Right atrium auricular region (tissue), 2 donors: ENCODE data around the gene RFC1. TPM values are rescaled to one million over a fixed set of nuclear protein-coding genes. Genes with fewer than 3 reads are reported as not detected.
"Not testable (repeated sequence)": the region's sequence is repeated elsewhere in the genome, so short reads cannot be mapped to it uniquely, and the experiment has no call there.

Experiments
- DNase-seq: peaks from one replicate; pipeline ENCODE4 v3.0.0-alpha.2; 2019; ENCODE audit warnings: low spot score
- H3K27ac ChIP-seq, 2 donors: fragments of 200-600 bp; sonication (generic); 1 replicate in 1 of 2; 2 replicates in 1 of 2; pipeline ENCODE4 v1.5.1; 2016 to 2019
- H3K27me3 ChIP-seq, 2 donors: fragments of 200-600 bp; sonication (generic); one replicate each; pipeline versions ENCODE4 v1.5.1 to v1.6.0; 2017 to 2019
- H3K36me3 ChIP-seq: fragments of 200-600 bp; sonication (generic); one replicate; pipeline ENCODE4 v1.5.1; 2016
- H3K4me1 ChIP-seq, 2 donors: fragments of 200-600 bp; sonication (generic); one replicate each; pipeline versions ENCODE4 v1.5.1 to v1.6.0; 2017 to 2019
- H3K4me3 ChIP-seq, 2 donors: fragments of 200-600 bp; sonication (generic); 1 replicate in 1 of 2; 2 replicates in 1 of 2; pipeline ENCODE4 v1.5.1; 2017 to 2019; ENCODE audit warnings: mild to moderate bottlenecking in 1 of 2, moderate library complexity in 1 of 2
- H3K9me3 ChIP-seq, 2 donors: fragments of 200-600 bp; sonication (generic); one replicate each; pipeline ENCODE4 v1.5.1; 2019
- total RNA-seq, 2 donors: library from RNA; depleted of rRNA; stranded (reverse); fragments of >200 nt; gene quantifications; one replicate each; pipeline ENCODE4 v1.1.0, GENCODE V29; 2016
- TF ChIP-seq, protein P1 (sequence below), 2 donors: fragments of 200-600 bp; sonication (generic); IDR thresholded peaks; one replicate each; pipeline ENCODE4 v1.5.1; 2019; ENCODE audit warnings: antibody characterized with exemption in 2 of 2

RFC1 gene
- total RNA-seq, 2 donors from 2014 or later = 16.4 to 30.4 TPM

GRCh38 chr4:39362827-39363226 lies 3.3 kb downstream of the RFC1 start:
- H3K27ac ChIP-seq = no peak overlapping the region
- TF ChIP-seq, protein P1, sequence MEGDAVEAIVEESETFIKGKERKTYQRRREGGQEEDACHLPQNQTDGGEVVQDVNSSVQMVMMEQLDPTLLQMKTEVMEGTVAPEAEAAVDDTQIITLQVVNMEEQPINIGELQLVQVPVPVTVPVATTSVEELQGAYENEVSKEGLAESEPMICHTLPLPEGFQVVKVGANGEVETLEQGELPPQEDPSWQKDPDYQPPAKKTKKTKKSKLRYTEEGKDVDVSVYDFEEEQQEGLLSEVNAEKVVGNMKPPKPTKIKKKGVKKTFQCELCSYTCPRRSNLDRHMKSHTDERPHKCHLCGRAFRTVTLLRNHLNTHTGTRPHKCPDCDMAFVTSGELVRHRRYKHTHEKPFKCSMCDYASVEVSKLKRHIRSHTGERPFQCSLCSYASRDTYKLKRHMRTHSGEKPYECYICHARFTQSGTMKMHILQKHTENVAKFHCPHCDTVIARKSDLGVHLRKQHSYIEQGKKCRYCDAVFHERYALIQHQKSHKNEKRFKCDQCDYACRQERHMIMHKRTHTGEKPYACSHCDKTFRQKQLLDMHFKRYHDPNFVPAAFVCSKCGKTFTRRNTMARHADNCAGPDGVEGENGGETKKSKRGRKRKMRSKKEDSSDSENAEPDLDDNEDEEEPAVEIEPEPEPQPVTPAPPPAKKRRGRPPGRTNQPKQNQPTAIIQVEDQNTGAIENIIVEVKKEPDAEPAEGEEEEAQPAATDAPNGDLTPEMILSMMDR (IDR thresholded peaks at IDR 0.05) = no peak
- DNase-seq = no peak
- peaks cover 0 to 22% of the 10 kb centered on the region in 2 donors for H3K4me1 ChIP-seq
- H3K9me3 ChIP-seq = no peaks in the 10 kb centered on the region
- no peaks in the 10 kb centered on the region for H3K27me3 ChIP-seq
- no peak overlapping the region for H3K4me3 ChIP-seq
- H3K36me3 ChIP-seq = no peaks in the 10 kb centered on the region

GRCh38 chr4:39360611-39361010 lies 5.6 kb downstream of the RFC1 start:
- not testable (repeated sequence) for H3K36me3 ChIP-seq, DNase-seq, H3K27ac ChIP-seq, H3K9me3 ChIP-seq, H3K4me3 ChIP-seq, H3K27me3 ChIP-seq
- H3K4me1 ChIP-seq = peaks cover 0 to 16% of the 10 kb centered on the region in 2 donors

- no peak for DNase-seq
- Histone ChIP-seq H3K9me3 (no peaks in the 10 kb centered on the region), H3K36me3 (no peaks in the 10 kb centered on the region), H3K4me1 (peaks cover 0 to 20% of the 10 kb centered on the region in 2 donors), H3K27ac (no peak overlapping the region), H3K4me3 (no peak overlapping the region), H3K27me3 (no peaks in the 10 kb centered on the region)
- TF ChIP-seq, protein P1 (IDR thresholded peaks at IDR 0.05) = no peak
Measured at GRCh38 chr4:39357002-39357401, 9.2 kb downstream of the RFC1 start.

DNA sequence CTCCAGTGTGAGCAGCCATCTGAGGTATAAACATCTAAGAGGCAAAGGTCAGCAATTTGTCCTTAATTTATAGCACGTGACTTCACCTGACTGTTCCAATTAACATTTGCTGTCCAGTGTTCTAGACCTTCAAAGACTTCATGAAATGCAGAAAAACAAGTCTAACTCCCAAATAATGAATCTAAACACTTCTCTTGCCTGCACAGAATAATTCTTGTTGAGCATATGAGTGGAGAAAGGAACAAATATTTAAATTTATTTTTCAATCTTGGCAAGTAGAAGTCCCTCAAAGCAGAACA lies 12.0 kb downstream of the RFC1 start:
- H3K27ac ChIP-seq = peak overlapping the region; percentile 50 to 75
- no peaks in the 10 kb centered on the region for H3K27me3 ChIP-seq
- H3K36me3 ChIP-seq = peaks cover 17% of the 10 kb centered on the region
- TF ChIP-seq, protein P1 (IDR thresholded peaks at IDR 0.05) = no peak
- H3K4me1 ChIP-seq = peaks cover 0 to 20% of the 10 kb centered on the region in 2 donors
- peaks cover 0 to 10% of the 10 kb centered on the region in 2 donors for H3K9me3 ChIP-seq
- H3K4me3 ChIP-seq = peak overlapping the region in 1 of 2 donors; percentile 29
- no peak for DNase-seq

DNA sequence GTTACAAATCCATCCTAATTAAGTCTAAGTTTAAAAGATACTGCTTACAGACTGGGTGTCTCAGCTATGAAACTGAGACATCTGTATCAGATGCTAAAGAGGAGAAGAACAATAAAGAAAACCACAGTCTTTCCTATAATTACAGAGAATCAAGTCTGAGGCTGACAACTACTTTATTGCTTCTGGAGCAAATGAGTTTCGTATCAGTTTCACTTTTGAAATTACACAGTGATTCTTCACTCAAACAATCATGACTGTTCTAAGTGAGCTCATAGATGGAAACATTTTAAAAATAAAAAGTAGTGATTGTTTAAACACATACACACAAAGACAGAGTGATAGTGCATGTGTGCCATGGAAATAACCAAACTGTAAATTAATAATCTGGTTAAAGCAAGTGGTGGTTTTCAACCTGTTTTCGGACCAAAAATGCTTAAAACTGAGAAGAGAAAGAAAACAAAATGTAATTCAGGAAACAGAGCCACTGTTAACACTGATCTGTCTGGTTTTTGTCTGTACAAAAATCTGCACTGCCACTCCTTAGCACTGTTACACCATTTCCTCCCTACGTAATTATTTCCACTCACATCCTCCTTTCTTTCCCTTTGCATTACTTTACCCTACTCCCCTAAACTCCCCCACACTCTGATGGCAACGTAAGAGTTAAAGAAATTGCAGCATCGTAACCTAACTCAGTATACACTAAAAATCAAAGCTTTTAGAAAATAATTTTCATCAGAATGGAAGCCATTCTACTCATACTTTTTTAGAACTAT lies 12.5 kb downstream of the RFC1 start:
- no peaks in the 10 kb centered on the region for H3K27me3 ChIP-seq
- no peak for DNase-seq
- H3K27ac ChIP-seq = peak overlapping the region; percentile 50 to 75
- peak overlapping the region; percentile 13 to 29 for H3K4me3 ChIP-seq
- H3K36me3 ChIP-seq = peaks cover 19% of the 10 kb centered on the region
- H3K4me1 ChIP-seq = peaks cover 0 to 23% of the 10 kb centered on the region in 2 donors
- H3K9me3 ChIP-seq = peaks cover 0 to 10% of the 10 kb centered on the region in 2 donors
- TF ChIP-seq, protein P1 (IDR thresholded peaks at IDR 0.05) = no peak

DNA sequence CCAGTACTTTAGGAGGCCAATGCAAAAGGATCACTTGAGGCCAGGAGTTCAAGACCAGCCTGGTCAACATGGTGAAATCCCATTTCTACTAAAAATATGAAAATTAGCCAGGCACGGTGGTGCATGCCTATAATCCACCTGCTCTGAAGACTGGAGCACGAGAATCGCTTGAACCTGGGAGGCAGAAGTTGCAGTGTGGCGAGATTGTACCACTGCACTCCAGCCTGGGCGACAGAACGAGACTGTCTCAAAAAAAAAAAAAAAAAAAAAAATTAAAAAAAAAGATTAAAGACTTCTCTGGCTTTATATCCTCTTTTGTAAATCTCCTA lies 13.0 kb downstream of the RFC1 start:
- DNase-seq, H3K9me3 ChIP-seq, H3K27me3 ChIP-seq: not testable (repeated sequence)
- Histone ChIP-seq H3K36me3 (peaks cover 19% of the 10 kb centered on the region), H3K4me3 (peak overlapping the region; percentile 13 to 29), H3K4me1 (peaks cover 0 to 24% of the 10 kb centered on the region in 2 donors), H3K27ac (peak overlapping the region; percentile 50 to 75)

DNA sequence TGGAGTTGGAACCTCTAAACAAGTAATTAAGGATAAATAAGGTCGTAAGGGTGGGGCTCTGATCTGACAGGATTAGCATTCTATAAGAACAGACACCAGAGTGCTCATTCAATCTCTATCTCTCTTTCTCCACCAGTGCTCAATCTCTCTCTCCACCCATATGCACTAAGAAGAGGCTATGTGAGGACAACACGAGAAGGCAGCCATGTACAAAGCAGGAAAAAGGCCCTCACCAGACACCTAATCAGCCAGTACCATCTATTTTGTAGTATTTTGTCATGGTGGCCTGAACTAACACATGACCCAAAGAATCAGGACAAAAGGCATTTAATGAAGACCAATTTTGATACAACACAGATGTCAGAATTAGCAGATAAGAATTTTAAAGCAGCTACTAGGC lies 16.8 kb downstream of the RFC1 start:
- H3K4me1 ChIP-seq = peaks cover 0 to 28% of the 10 kb centered on the region in 2 donors
- H3K9me3 ChIP-seq = peaks cover 0 to 10% of the 10 kb centered on the region in 2 donors
- TF ChIP-seq, protein P1 (IDR thresholded peaks at IDR 0.05) = no peak
- H3K36me3 ChIP-seq = peaks cover 19% of the 10 kb centered on the region
- no peaks in the 10 kb centered on the region for H3K27me3 ChIP-seq
- DNase-seq = no peak
- H3K4me3 ChIP-seq = no peak overlapping the region
- H3K27ac ChIP-seq = no peak overlapping the region
